Heart left ventricle (tissue), 16 donors: ENCODE measurements around the gene EIF6. TPM values are rescaled to one million over a fixed set of nuclear protein-coding genes. Genes with fewer than 3 reads are reported as not detected.

ENCODE experiments used
- ATAC-seq, 4 donors: fragments of 200-7000 bp; cut with Tn5 transposase; one replicate each; pipeline ENCODE4 v1.9.1; 2020 to 2022; ENCODE audit warnings: moderate library complexity in 4 of 4, mild to moderate bottlenecking in 3 of 4, moderate number of reproducible peaks in 1 of 4
- DNase-seq, 5 donors: peaks; one replicate each; pipeline ENCODE4 v3.0.0-alpha.2; 2020
- H3K27ac ChIP-seq, 12 donors: fragments of 200-600 bp; sonication (generic) in 4 of 12; one replicate each; pipeline versions ENCODE4 v1.5.0 to v1.8.0; 2016 to 2022; ENCODE audit warnings: mild to moderate bottlenecking in 2 of 12
- H3K27me3 ChIP-seq, 9 donors: fragments of 200-600 bp; sonication (generic) in 2 of 9; one replicate each; pipeline versions ENCODE4 v1.5.1 to v1.8.0; 2016 to 2022; ENCODE audit warnings: mild to moderate bottlenecking in 3 of 9
- H3K36me3 ChIP-seq, 9 donors: fragments of 200-600 bp; sonication (generic) in 2 of 9; one replicate each; pipeline versions ENCODE4 v1.5.0 to v1.8.0; 2018 to 2022; ENCODE audit warnings: mild to moderate bottlenecking in 2 of 9
- H3K4me1 ChIP-seq, 12 donors: fragments of 200-600 bp; sonication (generic) in 4 of 12; one replicate each; pipeline versions ENCODE4 v1.5.0 to v1.8.0; 2016 to 2022; ENCODE audit warnings: mild to moderate bottlenecking in 3 of 12
- H3K4me3 ChIP-seq, 12 donors: fragments of 200-600 bp; sonication (generic) in 4 of 12; one replicate each; pipeline versions ENCODE4 v1.5.0 to v1.8.0; 2017 to 2022; ENCODE audit warnings: mild to moderate bottlenecking in 9 of 12, moderate library complexity in 4 of 12
- H3K9me3 ChIP-seq, 12 donors: fragments of 200-600 bp; sonication (generic) in 4 of 12; one replicate each; pipeline versions ENCODE4 v1.5.0 to v1.8.0; 2016 to 2022; ENCODE audit warnings: mild to moderate bottlenecking in 1 of 12
- CTCF ChIP-seq, 12 donors: fragments of 200-600 bp; sonication (generic) in 4 of 12; IDR thresholded peaks; one replicate each; pipeline versions ENCODE4 v1.5.0 to v1.8.0; 2018 to 2022; ENCODE audit warnings: antibody characterized with exemption in 12 of 12, mild to moderate bottlenecking in 5 of 12
- POLR2A ChIP-seq, 2 donors: fragments of 450-650 bp; IDR thresholded peaks; one replicate each; pipeline ENCODE4 v1.6.1; 2017; ENCODE audit warnings: antibody characterized with exemption in 2 of 2, mild to moderate bottlenecking in 2 of 2, moderate library complexity in 2 of 2
- WGBS, 4 donors: extraction: QIAGEN DNeasy Blood & Tissue Kit in 2 of 4; methylation state at CpG; one replicate each; pipeline versions ENCODE4 v1.1.5 to v1.1.7; 2013 to 2018; 5-methylcytosine and 5-hydroxymethylcytosine counted together
- intact Hi-C, 10 donors: fragments of 100-400 bp; cut with DNase I; formaldehyde crosslinking; loops; one replicate each; pipeline versions ENCODE4 v1.11.1 to v1.14.2; 2022
- polyA plus RNA-seq, 2 donors: library from polyadenylated mRNA; stranded (reverse); fragments of 200-250 nt; gene quantifications; one replicate each; pipeline ENCODE4 v1.2.3, GENCODE V29; 2013
- total RNA-seq, 9 donors: library from RNA; depleted of rRNA in 2 of 9; stranded (reverse); fragments of >200 nt in 2 of 9; fragmentation: NEBNext Ultra II Directional in 3 of 9; extraction: Animal tissue kit (Norgen Biotek cat#: 25700) in 3 of 9; gene quantifications; one replicate each; pipeline versions ENCODE4 v1.1.0 to v1.2.4, GENCODE V29; 2016 to 2023
- donor health status: ischemic (EF 13 %, LVEDD 7.1; RV severe dilation, severe dysfunction).
- donor health status: healthy with polysubstance abuse.
- donor health status: DM: no; HTN: yes; CAD: no.
- donor health status: DM: no; HTN: no; CAD: no.
- donor health status: ischemic (EF 25% LVEDD 6.9; RV normal size, moderate dysfunction).
- donor health status: ischemic (EF 25% LVEDD 5.7; RV mildly dilated, moderate dysfunction).
- donor health status: healthy.
- donor health status: DM: yes; HTN: yes; CAD: no.
- donor health status: ischemic (EF 35%, LVEDD 5.7; RV mildly dilated, moderate dysfunction).
- donor health status: nonischemic (EF 11% LVEDD 7.7; RV severe dilation, severe dysfunction).
- donor health status: DM: yes; HTN: yes; CAD: no.
- donor health status: PGD.
- donor health status: ischemic (EF 29% LVEDD 5.4; RV normal size, mild dysfunction).
- donor health status: nonischemic (EF 23%, LVEDD 6.1; RV moderate dilation, normal function).

The EIF6 gene
- total and polyA plus RNA-seq, 11 donors: 27.5 to 150 (median 42.1) TPM

- Histone ChIP-seq H3K36me3 (peaks cover 0 to 64% (median 28%) of the 10 kb centered on the region in 9 donors), H3K27ac (peak overlapping the region in 6 of 12 donors; percentile 96 to 99 (median 98)), H3K9me3 (no peaks in the 10 kb centered on the region), H3K4me1 (peaks cover 2 to 36% (median 13%) of the 10 kb centered on the region in 12 donors), H3K4me3 (peak overlapping the region in 9 of 12 donors; percentile 67 to 100 (median 92)), H3K27me3 (no peaks in the 10 kb centered on the region)
- intact Hi-C loops: loop anchor here in 5 of 10 donors (5.0 to 10.0 kb wide), 4 partner anchors 129 to 442 kb away; partner anchors contain the start of genes ACSS2 (in 2 of the 5), EDEM2 (in 2 of the 5) and GGT7 (in 2 of the 5)
- TF ChIP-seq POLR2A (IDR thresholded peaks at IDR 0.05): no peak
- no peak for TF ChIP-seq CTCF (IDR thresholded peaks at IDR 0.05)
- DNase-seq (no peak), ATAC-seq (no peak)
- 91 to 96% (median 94%) methylated on average over 6 of the region's 6 CpGs for whole genome bisulfite sequencing, 4 donors
Observed at GRCh38 chr20:35276408-35276807, 8.2 kb downstream of the EIF6 start.

DNA sequence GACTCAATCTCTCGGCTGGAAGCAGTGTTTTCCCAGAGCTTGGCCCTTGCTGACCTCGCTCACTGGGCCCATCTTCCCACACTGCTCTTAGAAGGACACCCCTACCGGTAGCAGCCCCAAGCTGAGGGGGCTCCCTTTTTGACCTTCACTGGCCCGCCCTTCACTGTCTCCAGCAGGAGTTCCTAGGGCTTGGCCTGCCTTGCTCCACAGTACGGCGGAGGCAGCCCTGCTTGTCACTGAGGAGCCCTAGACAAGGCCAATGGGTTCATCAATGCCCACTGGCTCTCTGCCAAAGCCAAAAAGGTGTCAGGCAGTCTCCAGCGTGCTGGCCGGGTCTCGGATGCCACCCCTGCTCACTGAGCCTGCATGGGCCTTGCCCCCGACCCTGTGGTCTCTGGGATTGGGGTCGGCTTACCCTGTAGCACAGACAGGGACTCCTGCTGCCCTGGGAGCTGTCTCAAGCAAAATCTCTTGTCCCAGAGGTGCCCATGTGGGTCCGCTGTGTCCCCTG is 8.8 kb downstream of the EIF6 start:
- H3K4me1 ChIP-seq: peaks cover 2 to 36% (median 13%) of the 10 kb centered on the region in 12 donors
- no peak for ATAC-seq
- WGBS, 4 donors: 88 to 93% (median 91%) methylated on average over 9 to 12 of the region's 12 CpGs
- no peak for DNase-seq
- intact Hi-C loops: loop anchor here in 5 of 10 donors (5.0 to 10.0 kb wide), 4 partner anchors 128 to 441 kb away; partner anchors contain the start of genes ACSS2 (in 2 of the 5), EDEM2 (in 2 of the 5) and GGT7 (in 2 of the 5)
- no peaks in the 10 kb centered on the region for H3K27me3 ChIP-seq
- H3K4me3 ChIP-seq: no peak overlapping the region
- peak overlapping the region in 1 of 12 donors; percentile 97 for H3K27ac ChIP-seq
- no peak for TF ChIP-seq POLR2A (IDR thresholded peaks at IDR 0.05)
- no peak for TF ChIP-seq CTCF (IDR thresholded peaks at IDR 0.05)
- no peaks in the 10 kb centered on the region for H3K9me3 ChIP-seq
- H3K36me3 ChIP-seq: peaks cover 0 to 68% (median 30%) of the 10 kb centered on the region in 9 donors

DNA sequence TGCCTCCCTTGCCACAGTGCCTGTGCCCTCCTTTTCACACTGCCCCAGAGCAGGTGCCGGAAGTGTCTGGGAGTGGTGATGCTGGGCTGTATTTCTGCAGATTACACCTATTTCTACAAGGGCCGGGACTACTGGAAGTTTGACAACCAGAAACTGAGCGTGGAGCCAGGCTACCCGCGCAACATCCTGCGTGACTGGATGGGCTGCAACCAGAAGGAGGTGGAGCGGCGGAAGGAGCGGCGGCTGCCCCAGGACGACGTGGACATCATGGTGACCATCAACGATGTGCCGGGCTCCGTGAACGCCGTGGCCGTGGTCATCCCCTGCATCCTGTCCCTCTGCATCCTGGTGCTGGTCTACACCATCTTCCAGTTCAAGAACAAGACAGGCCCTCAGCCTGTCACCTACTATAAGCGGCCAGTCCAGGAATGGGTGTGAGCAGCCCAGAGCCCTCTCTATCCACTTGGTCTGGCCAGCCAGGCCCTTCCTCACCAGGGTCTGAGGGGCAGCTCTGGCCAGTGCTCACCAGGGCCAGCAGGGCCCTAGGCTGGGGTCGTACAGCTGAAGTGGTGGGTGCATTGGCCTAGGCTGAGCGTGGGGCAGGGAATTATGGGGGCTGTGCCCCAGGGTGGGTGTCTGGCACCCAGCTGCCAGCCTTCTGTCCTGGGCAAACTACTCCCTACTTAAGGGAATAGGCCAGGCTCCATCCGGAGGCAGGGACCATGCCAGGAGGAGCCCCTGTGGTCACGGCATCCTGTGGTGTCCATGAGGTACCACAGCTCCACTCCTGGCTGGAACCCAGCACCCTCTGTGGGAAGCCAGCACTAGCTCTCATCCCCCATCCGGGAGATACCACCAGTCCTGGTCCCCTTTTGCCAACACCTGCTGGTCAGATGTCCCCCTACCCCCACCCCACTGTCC is 10.1 kb downstream of the EIF6 start:
- H3K27me3 ChIP-seq: no peaks in the 10 kb centered on the region
- H3K9me3 ChIP-seq: no peaks in the 10 kb centered on the region
- peaks cover 2 to 37% (median 13%) of the 10 kb centered on the region in 12 donors for H3K4me1 ChIP-seq
- no peak for DNase-seq
- no peak for ATAC-seq
- intact Hi-C loops: loop anchor here in 5 of 10 donors (5.0 to 10.0 kb wide), 4 partner anchors 127 to 440 kb away; partner anchors contain the start of genes ACSS2 (in 2 of the 5), EDEM2 (in 2 of the 5) and GGT7 (in 2 of the 5)
- H3K36me3 ChIP-seq: peaks cover 0 to 66% (median 24%) of the 10 kb centered on the region in 9 donors
- no peak overlapping the region for H3K4me3 ChIP-seq
- TF ChIP-seq CTCF (IDR thresholded peaks at IDR 0.05) (no peak), POLR2A (IDR thresholded peaks at IDR 0.05) (no peak)
- H3K27ac ChIP-seq: peak overlapping the region in 1 of 12 donors; percentile 19
- WGBS, 4 donors: 91 to 94% (median 94%) methylated on average over 21 to 24 of the region's 24 CpGs
